Adipose tissue (tissue), 3 donors: ENCODE measurements around the gene LIN9. TPM values are rescaled to one million over a fixed set of nuclear protein-coding genes. Genes with fewer than 3 reads are reported as not detected.
"Not testable (repeated sequence)": the region's sequence is repeated elsewhere in the genome, so short reads cannot be mapped to it uniquely, and the experiment has no call there.

Experiments used
- H3K27ac ChIP-seq: one replicate; pipeline ENCODE4 v1.5.1; 2013; ENCODE audit warnings: low read depth, low read length
- WGBS, 3 donors: extraction: QIAGEN DNeasy Blood & Tissue Kit; methylation state at CpG; one replicate each; pipeline ENCODE4 v1.1.7; 2013; 5-methylcytosine and 5-hydroxymethylcytosine counted together
- polyA plus RNA-seq, 3 donors: library from polyadenylated mRNA; stranded (reverse); fragments of 200-250 nt; gene quantifications; one replicate each; pipeline ENCODE4 v1.2.3, GENCODE V29; 2013
- donor health status: healthy with polysubstance abuse.
- donor health status: Bipolar disorder and iron deficiency.
- donor health status: healthy.

The LIN9 gene
- polyA plus RNA-seq, 3 donors: 0.98 to 2.0 (median 1.2) TPM

DNA sequence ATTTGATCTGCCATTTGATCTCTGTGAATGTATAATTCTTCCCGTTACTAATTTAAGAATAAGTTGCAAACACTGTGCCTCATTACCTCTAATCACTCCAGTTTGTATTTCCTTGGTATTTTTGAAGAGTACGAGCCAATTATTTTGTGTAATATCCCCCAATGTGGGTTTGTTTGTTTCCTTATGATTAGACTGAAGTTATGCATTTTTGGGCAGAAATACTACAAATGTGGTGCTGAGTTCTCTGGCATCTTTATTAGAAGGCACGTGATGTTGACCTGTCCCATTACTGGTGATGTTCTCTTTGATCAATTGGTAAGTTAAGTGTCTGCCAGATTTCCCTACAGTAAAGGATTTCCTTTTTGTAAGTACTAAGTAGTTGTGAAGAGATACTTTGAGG lies 75.2 kb downstream of the LIN9 start:
- H3K27ac ChIP-seq: no peak overlapping the region
- WGBS, 3 donors: 69 to 92% (median 91%) methylated on average over 3 of the region's 3 CpGs

DNA sequence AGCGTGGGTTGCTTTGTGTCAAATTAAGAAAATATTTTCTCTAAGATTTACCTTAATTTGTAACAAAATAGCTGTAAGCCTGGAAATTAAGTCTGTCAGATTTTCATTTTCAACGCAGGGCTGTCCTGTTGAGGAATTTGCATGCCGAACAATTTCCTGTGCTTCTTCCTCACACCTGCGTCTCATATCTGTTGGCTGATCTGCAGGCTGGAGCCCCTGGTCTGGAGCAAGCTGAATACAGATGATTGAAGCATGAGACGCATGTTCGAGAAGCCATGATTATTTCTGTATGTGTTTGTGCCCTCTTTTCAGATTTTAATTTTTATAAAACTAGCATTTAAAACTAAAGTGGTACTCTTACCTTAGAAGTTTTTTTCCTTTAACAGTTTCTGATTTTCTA lies 75.7 kb downstream of the LIN9 start:
- H3K27ac ChIP-seq: no peak overlapping the region
- 73 to 92% (median 84%) methylated on average over 6 of the region's 6 CpGs for WGBS, 3 donors

DNA sequence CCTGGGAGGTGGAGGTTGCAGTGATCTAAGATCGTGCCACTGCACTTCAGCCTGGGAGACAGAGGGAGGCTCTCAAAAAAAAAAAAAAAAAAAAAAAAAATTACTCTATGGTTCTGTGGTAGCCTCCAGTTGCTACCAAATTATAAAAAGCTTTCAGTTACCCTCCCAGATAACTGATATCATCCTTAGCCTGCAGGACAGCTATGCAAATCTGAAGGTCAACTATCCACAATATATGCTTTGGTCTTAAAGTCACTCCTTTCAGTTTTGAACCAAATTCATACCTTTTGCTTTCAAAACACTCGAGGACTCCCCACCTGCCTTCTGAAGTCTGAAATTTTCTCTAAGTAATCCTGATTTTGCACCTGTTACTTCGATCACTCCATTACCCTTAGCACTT lies 82.4 kb downstream of the LIN9 start:
- 93 to 97% (median 96%) methylated on average over 3 of the region's 3 CpGs for WGBS, 3 donors
- H3K27ac ChIP-seq: no peak overlapping the region

DNA sequence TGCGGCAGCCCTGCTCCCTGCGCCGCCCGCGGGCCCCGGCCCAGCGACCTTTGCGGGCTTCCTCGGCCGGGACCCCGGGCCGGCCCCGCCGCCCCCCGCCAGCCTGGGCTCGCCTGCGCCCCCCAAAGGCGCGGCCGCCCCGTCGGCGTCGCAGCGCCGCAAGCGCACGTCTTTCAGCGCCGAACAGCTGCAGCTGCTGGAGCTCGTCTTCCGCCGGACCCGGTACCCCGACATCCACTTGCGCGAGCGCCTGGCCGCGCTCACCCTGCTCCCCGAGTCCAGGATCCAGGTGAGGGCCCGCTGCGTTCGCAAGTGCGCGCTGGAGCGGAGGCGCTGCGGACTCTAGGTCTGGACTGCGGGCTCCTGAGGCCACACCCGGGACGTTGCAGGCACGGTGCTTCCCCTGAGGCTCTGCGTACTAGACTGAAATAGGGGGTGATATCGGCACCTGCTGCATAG lies 85.1 kb downstream of the LIN9 start:
- no peak overlapping the region for H3K27ac ChIP-seq
- 1% methylated on average over 47 to 55 of the region's 55 CpGs for WGBS, 3 donors

DNA sequence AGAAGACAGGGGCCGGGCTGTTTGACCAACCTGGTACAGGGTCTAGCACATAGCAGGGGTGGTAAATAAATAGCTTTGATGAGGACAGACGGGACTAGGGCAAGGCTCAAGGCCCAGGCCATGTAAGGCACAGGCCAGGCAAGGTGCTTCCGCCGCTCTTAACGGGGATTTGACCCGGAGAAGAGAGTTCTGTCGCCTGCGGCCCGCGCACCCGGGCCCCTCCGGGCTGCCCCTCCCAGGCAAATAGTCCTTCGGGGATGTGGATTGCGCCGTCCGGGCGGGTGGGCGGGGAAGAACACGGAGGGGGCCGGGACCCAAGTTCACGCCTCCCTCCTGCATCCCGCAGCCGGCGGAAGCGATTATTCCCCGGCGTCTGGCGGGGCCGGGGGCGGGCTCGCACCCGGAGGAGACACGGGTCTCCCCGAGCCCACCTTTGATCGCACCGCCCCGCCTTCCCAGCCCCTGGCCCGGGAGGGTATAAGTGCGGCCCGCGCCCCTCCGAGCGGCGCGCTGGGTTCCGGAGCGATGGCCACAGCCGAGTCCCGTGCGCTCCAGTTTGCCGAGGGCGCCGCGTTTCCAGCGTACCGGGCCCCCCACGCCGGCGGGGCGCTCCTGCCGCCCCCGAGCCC lies 85.7 kb downstream of the LIN9 start, which contains the start of gene MIXL1:
Gene MIXL1 (plus strand): TSS at position 508 of the 629 bp plus-strand sequence. CDS start 18 bp downstream, at position 526.
- no peak within 1 kb of the TSS for H3K27ac ChIP-seq
- 5 to 11% (median 5%) methylated on average over 38 to 62 of the region's 62 CpGs for WGBS, 3 donors

DNA sequence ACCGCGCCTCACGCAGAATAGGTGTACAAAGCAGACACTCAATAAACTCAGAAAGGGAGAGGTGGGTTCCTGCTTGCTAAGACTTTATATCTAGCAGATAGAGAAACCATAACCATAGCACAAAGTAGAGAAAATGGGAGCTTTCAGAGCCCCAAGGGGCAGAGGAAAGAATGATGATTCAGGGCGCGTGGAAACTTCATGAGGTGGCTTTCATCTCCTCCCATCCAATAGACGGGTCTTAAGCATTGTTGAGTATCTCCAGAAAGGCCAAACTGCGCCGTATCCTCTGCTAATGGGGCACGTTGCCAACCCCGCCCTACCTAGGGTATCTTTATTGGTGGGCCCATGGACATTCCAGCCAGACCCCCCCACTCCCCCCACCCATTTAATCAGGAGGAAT lies 86.3 kb downstream of the LIN9 start:
- H3K27ac ChIP-seq: no peak overlapping the region
- 92 to 95% (median 93%) methylated on average over 10 of the region's 10 CpGs for WGBS, 3 donors

DNA sequence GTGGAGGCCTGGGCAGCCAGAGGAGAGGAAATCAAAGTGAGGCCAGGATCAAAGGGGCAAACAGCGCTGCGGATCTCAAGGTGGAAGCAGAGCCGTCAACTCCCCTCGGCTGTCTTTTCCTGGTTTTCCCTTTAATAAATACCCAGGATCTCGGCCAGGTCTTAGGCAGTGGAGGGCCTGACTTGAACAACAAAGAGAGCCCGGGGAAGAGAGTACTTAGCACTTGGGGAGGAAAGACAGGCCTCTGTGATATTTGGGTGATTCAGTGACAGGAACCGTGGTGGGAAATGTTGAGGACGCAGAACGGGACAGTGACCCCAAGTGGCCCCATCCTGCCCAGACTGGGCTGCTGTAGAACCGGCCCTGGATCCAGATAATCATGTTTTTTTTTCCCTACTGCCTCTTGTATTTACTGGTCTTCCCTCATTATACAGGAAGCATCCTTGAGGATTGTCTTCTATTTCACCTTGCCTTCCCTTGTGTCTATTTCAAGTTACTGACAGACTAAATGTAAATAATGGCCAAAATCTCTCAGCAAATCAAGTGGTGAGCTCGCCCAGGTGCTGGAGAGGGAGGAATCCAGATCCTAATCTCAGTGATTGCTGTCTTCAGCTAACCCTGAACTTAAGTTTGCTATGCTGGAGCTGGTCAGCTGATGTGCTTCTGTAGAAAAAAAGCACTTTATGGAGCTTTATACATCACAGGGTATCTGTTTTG lies 88.3 kb downstream of the LIN9 start:
- 57 to 69% (median 61%) methylated on average over 11 of the region's 11 CpGs for WGBS, 3 donors

DNA sequence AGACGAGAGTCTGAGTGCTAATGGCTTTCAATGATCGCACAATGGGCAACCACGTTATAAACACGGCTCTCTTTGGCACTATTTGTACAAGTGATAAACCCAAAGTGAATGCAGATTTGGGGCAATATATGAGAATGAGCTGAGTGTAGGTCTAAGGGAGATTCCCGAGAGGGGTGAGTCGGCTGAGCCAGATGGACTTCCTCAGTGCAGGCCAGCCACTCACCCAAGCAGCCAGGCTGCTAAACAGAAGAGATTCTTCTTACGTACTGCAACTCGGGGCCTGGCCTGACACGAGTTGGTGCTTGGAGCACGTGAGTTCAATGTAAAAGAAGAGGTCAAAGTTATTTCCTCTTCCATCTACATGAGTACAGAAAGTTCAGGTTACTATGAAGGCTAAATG lies 91.7 kb downstream of the LIN9 start:
- H3K27ac ChIP-seq: no peak overlapping the region
- WGBS, 3 donors: 70 to 75% (median 72%) methylated on average over 10 of the region's 10 CpGs

More for the DNA sequence above, 88.3 kb downstream of the LIN9 start:
- H3K27ac ChIP-seq: no peak overlapping the region

DNA sequence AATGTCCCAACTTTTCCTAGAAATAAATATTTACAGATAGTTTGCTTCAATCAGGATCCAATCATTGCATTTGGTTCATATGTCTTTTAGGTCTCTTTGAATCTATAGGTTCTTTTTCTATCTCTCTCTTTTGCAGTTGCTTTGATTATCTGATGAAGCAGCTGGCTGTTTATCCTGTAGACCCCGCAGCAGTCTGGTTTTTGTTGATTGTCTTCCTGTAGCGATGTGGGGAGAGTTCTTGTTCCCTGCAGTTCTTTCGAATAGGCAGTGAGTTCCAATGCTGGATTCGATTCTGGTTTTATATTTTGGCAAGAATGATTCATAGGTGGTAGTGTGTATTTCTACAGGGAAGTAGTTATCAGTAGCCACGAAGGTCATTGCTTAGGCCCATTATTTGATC lies 92.9 kb downstream of the LIN9 start:
- no peak overlapping the region for H3K27ac ChIP-seq
- WGBS, 3 donors: 50 to 60% (median 55%) methylated on average over 5 of the region's 5 CpGs

DNA sequence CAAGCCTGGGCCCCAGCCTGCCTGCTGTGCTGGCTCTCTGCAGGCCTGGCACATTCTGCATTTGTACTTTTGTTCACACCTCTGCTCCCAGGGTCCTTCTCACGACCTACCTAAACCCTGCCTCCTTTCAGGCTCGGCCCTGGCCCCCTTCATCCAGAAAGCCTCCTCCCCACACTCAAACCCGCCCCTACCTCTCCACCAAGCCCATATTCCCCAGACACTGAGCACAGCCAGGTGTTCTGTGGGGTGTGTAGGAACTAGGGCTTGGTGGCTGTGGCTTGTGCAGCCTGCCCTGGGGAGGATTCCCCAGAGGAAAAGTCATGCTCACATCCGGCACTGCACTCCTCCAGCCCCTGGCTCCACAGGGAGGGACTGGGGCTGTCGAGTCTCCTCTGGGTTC lies 93.7 kb downstream of the LIN9 start:
- H3K27ac ChIP-seq: no peak overlapping the region
- 68 to 80% (median 77%) methylated on average over 5 of the region's 5 CpGs for WGBS, 3 donors

DNA sequence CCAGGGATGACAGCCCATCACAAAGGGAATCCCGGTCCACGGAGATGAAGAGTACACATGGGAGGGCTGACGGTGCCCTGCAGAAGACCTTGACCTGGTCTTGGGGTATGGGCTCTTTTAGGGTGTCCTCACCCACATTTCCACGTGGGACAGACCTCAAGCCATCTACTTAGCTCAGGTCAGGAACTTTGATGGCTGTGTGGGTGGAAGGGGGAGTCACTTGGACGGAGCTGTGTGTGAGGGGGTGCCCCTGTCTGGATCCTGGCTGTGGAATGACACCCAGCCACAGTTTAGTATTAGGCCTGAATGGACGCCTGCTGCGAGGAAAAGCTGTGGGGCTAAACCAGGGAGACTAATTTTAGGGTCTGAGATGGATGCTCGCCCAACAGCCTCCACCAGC lies 96.4 kb downstream of the LIN9 start:
- WGBS, 3 donors: 85 to 91% (median 87%) methylated on average over 8 of the region's 8 CpGs
- no peak overlapping the region for H3K27ac ChIP-seq

DNA sequence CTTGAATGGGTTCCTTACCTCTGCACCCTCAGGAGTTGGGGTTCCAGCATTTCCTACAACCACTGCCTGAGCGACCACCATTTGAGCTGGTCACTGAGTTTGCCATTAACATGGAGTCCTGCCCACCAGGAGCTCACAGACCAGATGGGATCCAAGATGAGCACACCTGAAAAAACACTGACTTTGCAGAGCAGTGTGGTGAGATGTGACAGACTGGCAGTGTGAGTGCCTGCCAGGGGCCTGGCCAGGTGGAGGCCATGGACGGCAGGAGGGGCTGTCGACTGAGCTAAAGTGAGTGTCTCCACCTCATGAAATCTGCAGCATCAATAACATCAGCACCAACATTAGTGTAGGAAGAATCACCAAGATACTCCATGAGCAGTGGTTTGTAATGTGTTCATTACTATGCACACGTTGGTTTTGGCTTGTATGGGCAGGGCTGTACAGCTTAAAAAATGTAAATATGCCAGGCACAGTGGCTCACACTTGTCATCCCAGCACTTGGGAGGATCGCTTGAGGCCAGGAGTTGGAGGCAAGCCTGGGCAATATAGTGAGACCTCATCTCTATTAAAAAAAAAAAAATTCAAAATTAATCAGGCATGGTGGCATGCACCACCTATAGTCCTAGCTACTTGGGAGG lies 97.7 kb downstream of the LIN9 start:
- 72 to 89% (median 84%) methylated on average over 5 of the region's 5 CpGs for WGBS, 3 donors
- H3K27ac ChIP-seq: no peak overlapping the region

DNA sequence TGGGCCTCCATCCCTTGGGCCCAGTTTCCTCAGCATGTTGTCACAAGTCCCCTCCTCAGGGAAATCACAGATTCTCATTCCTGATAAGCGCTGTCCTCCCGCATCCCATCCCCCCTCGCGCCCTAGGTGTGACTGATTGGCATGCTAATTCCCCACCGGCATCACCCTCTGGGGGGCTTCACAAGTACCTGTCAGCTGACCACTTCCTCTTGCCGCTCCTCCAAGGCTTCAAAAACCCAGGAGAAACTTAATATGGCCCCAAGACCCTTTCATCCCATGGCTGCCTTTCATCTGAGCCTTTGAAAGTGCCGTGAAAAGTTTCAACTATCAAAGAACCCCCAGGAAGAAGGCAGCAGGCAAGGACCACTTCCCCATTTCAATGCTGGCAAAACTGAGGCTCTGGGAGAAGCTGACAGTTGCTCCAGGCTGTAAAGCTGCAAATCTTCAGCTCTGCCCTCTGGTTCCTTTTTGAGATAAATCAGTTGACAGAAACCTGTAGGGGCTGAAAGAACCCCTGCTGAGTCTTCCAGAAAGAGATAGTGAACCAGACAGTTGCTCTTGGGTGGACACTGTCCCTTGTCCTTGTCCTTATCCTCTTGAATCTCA lies 98.3 kb downstream of the LIN9 start:
- 70 to 81% (median 81%) methylated on average over 7 of the region's 7 CpGs for WGBS, 3 donors
- no peak overlapping the region for H3K27ac ChIP-seq

DNA sequence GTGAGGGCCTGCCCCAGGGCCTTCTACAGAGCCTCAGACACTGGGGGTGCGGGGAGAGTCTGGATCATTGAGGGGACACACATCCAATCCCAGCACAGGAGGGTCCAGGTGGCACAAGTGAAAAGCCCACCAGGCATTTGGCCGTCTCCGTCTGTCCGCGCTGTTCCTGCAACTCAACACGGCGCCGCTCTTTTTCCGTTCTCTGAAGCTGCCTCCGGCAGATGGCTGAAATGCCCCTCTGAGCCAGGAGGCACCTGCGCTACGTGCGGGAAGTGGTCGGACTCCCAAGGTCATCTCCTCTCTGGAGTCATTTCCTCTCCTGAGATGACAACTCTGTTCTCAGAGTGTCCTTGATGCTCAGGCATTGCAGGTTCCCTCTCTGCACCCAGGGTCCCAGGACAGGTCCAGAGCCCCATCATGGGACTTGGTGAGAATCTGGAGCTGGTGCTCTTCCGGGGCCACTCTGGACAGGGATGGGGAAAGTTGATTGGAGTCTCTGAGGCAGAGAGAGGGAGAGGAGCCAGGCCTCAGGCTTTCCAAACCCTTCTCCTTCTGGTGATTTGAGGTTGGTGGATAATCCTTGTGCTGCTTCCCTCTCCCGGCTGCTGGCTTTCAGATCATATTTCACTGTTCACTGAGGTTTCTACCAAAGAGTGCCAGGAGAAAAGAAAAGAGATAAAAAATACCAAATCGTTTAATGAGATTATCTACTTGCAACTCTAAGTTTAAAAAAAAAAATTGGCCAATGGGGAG lies 99.5 kb downstream of the LIN9 start:
- no peak overlapping the region for H3K27ac ChIP-seq
- WGBS, 3 donors: 71 to 80% (median 79%) methylated on average over 17 of the region's 17 CpGs

DNA sequence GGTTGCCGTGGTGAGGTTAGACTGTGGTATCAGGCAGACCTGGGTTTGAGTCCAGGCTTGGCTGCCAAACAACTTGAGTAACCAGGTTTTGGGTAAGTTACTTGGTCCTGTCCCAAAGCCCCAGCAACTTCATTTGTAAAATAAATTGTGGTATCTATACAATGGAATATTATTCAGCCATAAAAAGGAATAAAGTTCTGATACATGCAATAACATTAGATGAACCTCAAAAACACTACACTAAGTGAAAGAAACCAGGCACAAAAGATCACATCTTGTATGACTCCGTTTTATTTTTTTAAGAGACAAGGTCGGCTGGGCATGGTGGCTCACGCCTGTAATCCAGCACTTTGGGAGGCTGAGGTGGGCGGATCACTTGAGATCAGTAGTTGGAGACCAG lies 101.9 kb downstream of the LIN9 start:
- 86 to 96% (median 95%) methylated on average over 5 of the region's 5 CpGs for WGBS, 3 donors
- no peak overlapping the region for H3K27ac ChIP-seq

DNA sequence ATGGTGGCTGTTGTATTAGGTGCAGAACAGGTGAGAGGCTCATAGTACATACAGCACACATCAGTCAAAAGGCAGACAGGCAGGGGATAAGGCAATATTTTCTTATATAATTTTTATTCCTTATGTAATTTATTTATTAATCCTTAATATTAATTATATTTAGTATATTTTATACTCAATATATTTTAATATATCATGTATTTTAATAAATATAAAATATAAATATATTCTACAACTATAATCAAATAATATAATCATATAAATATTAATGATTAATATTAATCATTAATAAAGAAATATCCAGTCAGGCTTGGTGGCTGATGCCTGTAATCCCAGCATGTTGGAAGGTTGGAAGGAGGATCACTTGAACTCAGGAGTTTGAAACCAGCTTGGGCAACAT lies 104.8 kb downstream of the LIN9 start:
- no peak overlapping the region for H3K27ac ChIP-seq

DNA sequence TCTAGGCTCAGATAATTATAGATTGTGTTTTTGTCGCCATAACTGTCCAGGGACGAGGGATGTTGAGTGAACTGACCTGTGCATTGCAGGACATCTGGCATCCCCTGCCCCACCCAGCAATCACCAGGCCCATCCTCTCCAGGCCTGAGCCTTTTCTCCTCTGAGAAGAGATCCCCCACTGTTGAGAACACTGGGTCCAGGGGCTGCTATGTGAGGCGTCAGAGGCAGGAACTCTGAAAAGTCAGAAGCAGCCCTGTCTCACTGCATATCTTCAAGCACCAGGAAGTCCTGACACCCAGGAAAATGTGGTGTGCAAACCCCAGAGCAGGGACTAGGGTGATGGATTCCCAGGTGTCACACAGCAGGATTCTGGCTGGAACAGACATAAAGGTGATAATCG lies 105.3 kb downstream of the LIN9 start:
- H3K27ac ChIP-seq: no peak overlapping the region
- WGBS, 3 donors: 89 to 92% (median 90%) methylated on average over 4 of the region's 4 CpGs

DNA sequence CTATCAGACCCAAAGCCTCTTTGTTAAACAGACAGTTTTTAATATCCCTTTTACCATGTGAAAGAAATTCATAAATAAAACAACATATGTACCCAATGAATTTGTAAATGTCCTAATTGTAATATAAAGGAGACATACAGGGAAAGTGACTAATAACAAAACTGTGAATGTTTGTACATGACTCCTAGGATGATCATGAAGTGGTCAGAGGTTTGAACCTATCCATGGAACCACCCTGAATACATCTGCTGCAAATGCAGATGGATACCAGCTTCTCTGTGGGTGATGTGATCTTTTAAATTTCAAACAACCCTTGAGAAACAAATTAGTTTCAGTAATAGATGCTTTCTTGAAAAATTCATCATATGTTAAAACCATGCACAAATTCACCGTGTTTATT lies 105.7 kb downstream of the LIN9 start:
- no peak overlapping the region for H3K27ac ChIP-seq
- 80 to 88% (median 83%) methylated on average over 1 of the region's 1 CpG for WGBS, 3 donors

DNA sequence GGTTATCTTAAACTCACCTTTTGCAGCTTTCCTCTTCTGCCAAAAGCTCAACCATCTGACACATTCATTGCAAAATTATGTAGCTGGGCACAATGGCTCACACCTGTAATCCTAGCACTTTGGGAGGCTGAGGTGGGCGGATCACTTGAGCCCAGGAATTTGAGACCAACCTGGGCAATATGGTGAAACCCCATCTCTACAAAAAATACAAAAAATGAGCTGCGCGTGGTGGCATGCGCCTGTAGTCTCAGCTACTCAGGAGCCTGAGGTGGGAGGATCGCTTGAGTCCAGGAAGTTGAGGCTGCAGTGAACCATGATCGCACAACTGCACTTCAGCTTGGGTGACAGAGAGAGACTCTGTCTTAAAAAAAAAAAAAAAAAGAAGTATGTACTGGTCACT lies 106.3 kb downstream of the LIN9 start:
- not testable (repeated sequence) for H3K27ac ChIP-seq
- 89 to 95% (median 90%) methylated on average over 6 of the region's 6 CpGs for WGBS, 3 donors
